Femur (tissue), 1 donor: Measurements from ENCODE around the gene SLC34A3.

Source experiments
- DNase-seq: peaks from one replicate; pipeline ENCODE4 v3.0.0-alpha.2; 2017

SLC34A3 gene

GRCh38 chr9:137263506-137263905 lies 32.8 kb downstream of the SLC34A3 start:
- no peak for DNase-seq

- no peak for DNase-seq
Observed at GRCh38 chr9:137264067-137264466, 33.4 kb downstream of the SLC34A3 start.

- DNase-seq = peak; percentile 22
Observed at GRCh38 chr9:137265496-137266161, 34.9 kb downstream of the SLC34A3 start.

- DNase-seq = peak; percentile 24
Observed at GRCh38 chr9:137266162-137266527, 35.4 kb downstream of the SLC34A3 start.

- no peak for DNase-seq
Observed at GRCh38 chr9:137266585-137267453, 36.1 kb downstream of the SLC34A3 start.

- DNase-seq = peak; percentile 19
Observed at GRCh38 chr9:137267933-137268355, 37.2 kb downstream of the SLC34A3 start.

GRCh38 chr9:137268538-137269201 lies 38.0 kb downstream of the SLC34A3 start:
- peak; percentile 21 for DNase-seq

- peak; percentile 54 for DNase-seq
Observed at GRCh38 chr9:137269231-137269772, 38.6 kb downstream of the SLC34A3 start.

- DNase-seq = peak; percentile 43
Observed at GRCh38 chr9:137270929-137271695, 40.4 kb downstream of the SLC34A3 start.

- no peak for DNase-seq
Observed at GRCh38 chr9:137271696-137272076, 41.0 kb downstream of the SLC34A3 start.

GRCh38 chr9:137272241-137273094 lies 41.8 kb downstream of the SLC34A3 start:
- no peak for DNase-seq

GRCh38 chr9:137273095-137273490 lies 42.4 kb downstream of the SLC34A3 start:
- DNase-seq = no peak

- DNase-seq = no peak
Observed at GRCh38 chr9:137273611-137274320, 43.1 kb downstream of the SLC34A3 start.

- peak; percentile 26 for DNase-seq
Observed at GRCh38 chr9:137275203-137275587, 44.5 kb downstream of the SLC34A3 start.

- DNase-seq = peak; percentile 21
Observed at GRCh38 chr9:137275588-137276472, 45.1 kb downstream of the SLC34A3 start.

- peak; percentile 89 for DNase-seq
Observed at GRCh38 chr9:137276473-137277328, 46.0 kb downstream of the SLC34A3 start.

- peak; percentile 86 for DNase-seq
Observed at GRCh38 chr9:137277329-137278041, 46.8 kb downstream of the SLC34A3 start, which contains the start of gene TOR4A. Gene TOR4A, plus strand, starts transcription at chr9:137277726. Its CDS starts 964 bp downstream, at chr9:137278690.
